Erythroblast (primary cell): ENCODE results near the gene CTSS.

Source experiments
- GATA1 ChIP-seq: IDR thresholded peaks from 2 replicates; pipeline ENCODE4 v1.6.1; 2011; ENCODE audit warnings: low read depth, mild to moderate bottlenecking, control low read depth, low read length, moderate library complexity
- POLR2A ChIP-seq: IDR thresholded peaks from 2 replicates; pipeline ENCODE4 v1.6.1; 2011; ENCODE audit warnings: mild to moderate bottlenecking, low read length

- TF ChIP-seq POLR2A, result no peak
- no peak for TF ChIP-seq GATA1
Observed at GRCh38 chr1:150703427-150703826, 62.2 kb downstream of the CTSS start.
